ENCODE data around the gene STXBP1. TPM values are rescaled to one million over a fixed set of nuclear protein-coding genes. Genes with fewer than 3 reads are reported as not detected.
A peak's percentile ranks its signal among the peaks of the same experiment; 100 is the strongest.

Gene STXBP1
- total and polyA plus RNA-seq, 9 of the 15 experiments (the other 6 are each of a cell fraction or from before 2014, with no cell fraction given): 4.6 to 35.1 (median 9.7) TPM

DNA sequence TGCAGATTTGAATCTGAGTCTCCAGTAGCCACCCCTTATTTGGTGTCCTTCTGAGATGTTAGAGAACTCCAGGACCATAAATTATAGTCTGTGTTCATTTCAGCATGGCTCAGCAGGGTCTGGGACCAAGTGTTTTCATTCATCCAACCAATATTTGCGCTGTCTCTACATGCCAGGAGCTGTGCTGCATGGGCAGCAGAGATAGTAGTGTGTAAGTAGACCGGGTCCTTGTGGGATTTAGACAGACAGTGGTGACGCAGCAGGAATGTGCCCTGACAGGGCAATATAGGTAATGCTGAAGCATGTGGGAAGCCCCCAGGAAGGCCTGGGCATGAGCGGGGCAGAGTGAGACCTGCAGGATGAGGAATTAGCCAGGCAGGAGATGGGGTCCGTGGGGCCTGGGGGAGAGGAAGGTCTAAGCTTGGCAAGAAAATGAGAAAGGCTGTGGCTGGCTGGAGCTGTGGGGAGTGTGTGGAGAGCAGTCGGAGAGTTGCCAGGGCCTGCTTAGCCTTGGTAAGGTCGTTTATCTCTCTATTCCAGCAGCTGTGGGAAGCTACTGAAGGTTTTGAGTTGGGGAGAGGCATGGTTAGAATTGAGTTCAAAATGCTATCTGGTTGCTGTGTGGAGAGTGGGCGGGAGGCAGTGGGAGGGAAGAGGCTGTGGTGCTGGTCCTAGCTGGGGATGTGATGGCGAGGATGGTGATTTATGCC lies 16.8 kb downstream of the STXBP1 start (continued):
- TF ChIP-seq, protein P1, sequence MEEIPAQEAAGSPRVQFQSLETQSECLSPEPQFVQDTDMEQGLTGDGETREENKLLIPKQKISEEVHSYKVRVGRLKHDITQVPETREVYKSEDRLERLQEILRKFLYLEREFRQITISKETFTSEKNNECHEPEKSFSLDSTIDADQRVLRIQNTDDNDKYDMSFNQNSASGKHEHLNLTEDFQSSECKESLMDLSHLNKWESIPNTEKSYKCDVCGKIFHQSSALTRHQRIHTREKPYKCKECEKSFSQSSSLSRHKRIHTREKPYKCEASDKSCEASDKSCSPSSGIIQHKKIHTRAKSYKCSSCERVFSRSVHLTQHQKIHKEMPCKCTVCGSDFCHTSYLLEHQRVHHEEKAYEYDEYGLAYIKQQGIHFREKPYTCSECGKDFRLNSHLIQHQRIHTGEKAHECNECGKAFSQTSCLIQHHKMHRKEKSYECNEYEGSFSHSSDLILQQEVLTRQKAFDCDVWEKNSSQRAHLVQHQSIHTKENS (CRISPR knock-in tag; IDR thresholded peaks at IDR 0.05): no peak
- TF ChIP-seq, protein P2, sequence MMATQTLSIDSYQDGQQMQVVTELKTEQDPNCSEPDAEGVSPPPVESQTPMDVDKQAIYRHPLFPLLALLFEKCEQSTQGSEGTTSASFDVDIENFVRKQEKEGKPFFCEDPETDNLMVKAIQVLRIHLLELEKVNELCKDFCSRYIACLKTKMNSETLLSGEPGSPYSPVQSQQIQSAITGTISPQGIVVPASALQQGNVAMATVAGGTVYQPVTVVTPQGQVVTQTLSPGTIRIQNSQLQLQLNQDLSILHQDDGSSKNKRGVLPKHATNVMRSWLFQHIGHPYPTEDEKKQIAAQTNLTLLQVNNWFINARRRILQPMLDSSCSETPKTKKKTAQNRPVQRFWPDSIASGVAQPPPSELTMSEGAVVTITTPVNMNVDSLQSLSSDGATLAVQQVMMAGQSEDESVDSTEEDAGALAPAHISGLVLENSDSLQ (IDR thresholded peaks at IDR 0.05): peak; percentile 83
- TF ChIP-seq, protein P3, sequence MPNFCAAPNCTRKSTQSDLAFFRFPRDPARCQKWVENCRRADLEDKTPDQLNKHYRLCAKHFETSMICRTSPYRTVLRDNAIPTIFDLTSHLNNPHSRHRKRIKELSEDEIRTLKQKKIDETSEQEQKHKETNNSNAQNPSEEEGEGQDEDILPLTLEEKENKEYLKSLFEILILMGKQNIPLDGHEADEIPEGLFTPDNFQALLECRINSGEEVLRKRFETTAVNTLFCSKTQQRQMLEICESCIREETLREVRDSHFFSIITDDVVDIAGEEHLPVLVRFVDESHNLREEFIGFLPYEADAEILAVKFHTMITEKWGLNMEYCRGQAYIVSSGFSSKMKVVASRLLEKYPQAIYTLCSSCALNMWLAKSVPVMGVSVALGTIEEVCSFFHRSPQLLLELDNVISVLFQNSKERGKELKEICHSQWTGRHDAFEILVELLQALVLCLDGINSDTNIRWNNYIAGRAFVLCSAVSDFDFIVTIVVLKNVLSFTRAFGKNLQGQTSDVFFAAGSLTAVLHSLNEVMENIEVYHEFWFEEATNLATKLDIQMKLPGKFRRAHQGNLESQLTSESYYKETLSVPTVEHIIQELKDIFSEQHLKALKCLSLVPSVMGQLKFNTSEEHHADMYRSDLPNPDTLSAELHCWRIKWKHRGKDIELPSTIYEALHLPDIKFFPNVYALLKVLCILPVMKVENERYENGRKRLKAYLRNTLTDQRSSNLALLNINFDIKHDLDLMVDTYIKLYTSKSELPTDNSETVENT (CRISPR knock-in tag; IDR thresholded peaks at IDR 0.05): no peak
- TF ChIP-seq SMAD4 (CRISPR knock-in tag; conservative IDR thresholded peaks at IDR 0.05) (peak; percentile 47; the same call in 1 of the 2 replicates), C11orf30 (IDR thresholded peaks at IDR 0.05; ENCODE audit: low read depth) (peak; percentile 91), NCOA4 (IDR thresholded peaks at IDR 0.05; ENCODE audit: partially characterized antibody) (no peak), SMARCE1 (IDR thresholded peaks at IDR 0.05) (peak; percentile 55; the same call in 1 of the 2 replicates), STAG1 (CRISPR knock-in tag; IDR thresholded peaks at IDR 0.05; ENCODE audit: borderline replicate concordance) (no peak), ILK (tag; IDR thresholded peaks at IDR 0.05; ENCODE audit: borderline replicate concordance, low read depth) (no peak), ZBED1 (IDR thresholded peaks at IDR 0.05) (no peak), TOE1 (IDR thresholded peaks at IDR 0.05; ENCODE audit: borderline replicate concordance) (0 out of 2 replicates have a peak, but pooled peaks have one; percentile 23), TOE1 (CRISPR knock-in tag; IDR thresholded peaks at IDR 0.05; ENCODE audit: borderline replicate concordance, low read depth) (no peak), GABPB2 (CRISPR knock-in tag; conservative IDR thresholded peaks at IDR 0.05) (no peak), RAD51 (IDR thresholded peaks at IDR 0.05; ENCODE audit: borderline replicate concordance, low read depth) (no peak), HDGF (IDR thresholded peaks at IDR 0.05) (peak; percentile 17; the same call in 1 of the 2 replicates), MEIS2 (IDR thresholded peaks at IDR 0.05; ENCODE audit: partially characterized antibody) (peak; percentile 92), MYNN (IDR thresholded peaks at IDR 0.05) (peak; percentile 12; the same call in 1 of the 2 replicates), MYNN (CRISPR knock-in tag; IDR thresholded peaks at IDR 0.05) (no peak)
- TF ChIP-seq, protein P4, sequence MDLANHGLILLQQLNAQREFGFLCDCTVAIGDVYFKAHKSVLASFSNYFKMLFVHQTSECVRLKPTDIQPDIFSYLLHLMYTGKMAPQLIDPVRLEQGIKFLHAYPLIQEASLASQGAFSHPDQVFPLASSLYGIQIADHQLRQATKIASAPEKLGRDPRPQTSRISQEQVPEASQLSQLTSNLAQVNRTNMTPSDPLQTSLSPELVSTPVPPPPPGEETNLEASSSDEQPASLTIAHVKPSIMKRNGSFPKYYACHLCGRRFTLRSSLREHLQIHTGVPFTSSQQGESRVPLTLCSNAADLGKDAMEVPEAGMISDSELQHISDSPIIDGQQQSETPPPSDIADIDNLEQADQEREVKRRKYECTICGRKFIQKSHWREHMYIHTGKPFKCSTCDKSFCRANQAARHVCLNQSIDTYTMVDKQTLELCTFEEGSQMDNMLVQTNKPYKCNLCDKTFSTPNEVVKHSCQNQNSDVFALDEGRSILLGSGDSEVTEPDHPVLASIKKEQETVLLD (IDR thresholded peaks at IDR 0.05): 0 out of 2 replicates have a peak, but pooled peaks have one; percentile 18

Measured in K562 (cell line).